Measurements from ENCODE around the gene ARID3C. TPM values are rescaled to one million over a fixed set of nuclear protein-coding genes. Genes with fewer than 3 reads are reported as not detected.

ARID3C gene
- total and polyA plus RNA-seq, 2 donors from 2014 or later: not detected

- no peak overlapping the region for H3K27ac ChIP-seq (ENCODE audit: low read depth in 2 of 2, low read length in 2 of 2)
- H3K4me1 ChIP-seq (ENCODE audit: control insufficient read depth in 2 of 3, insufficient read depth in 2 of 3, low read depth in 1 of 3, low read length in 3 of 3): peaks cover 0 to 2% (median 0%) of the 10 kb centered on the region in 3 donors
- no peaks in the 10 kb centered on the region for H3K36me3 ChIP-seq (ENCODE audit: control insufficient read depth in 2 of 3, insufficient read depth in 3 of 3, low read length in 3 of 3)
- FAIRE-seq (no peak), DNase-seq (no peak)
- no peaks in the 10 kb centered on the region for H3K9me3 ChIP-seq (ENCODE audit: control insufficient read depth in 2 of 3, insufficient read depth in 1 of 3, low read length in 3 of 3)
- H3K4me3 ChIP-seq (ENCODE audit: low read length in 3 of 3): no peak overlapping the region
- intact Hi-C loops (cut with DNase I): no loop called here
- no peak overlapping the region for H3K9ac ChIP-seq (ENCODE audit: low read length in 3 of 3)
- no peak for TF ChIP-seq CTCF (IDR thresholded peaks at IDR 0.05; ENCODE audit: borderline replicate concordance, extremely low read depth, insufficient read depth)
- peaks cover 2% of the 10 kb centered on the region for H3K27me3 ChIP-seq (ENCODE audit: control insufficient read depth, insufficient read depth, low read length)
Measured at GRCh38 chr9:34579808-34580163, 49.1 kb downstream of the ARID3C start.

- H3K9me3 ChIP-seq (ENCODE audit: control insufficient read depth in 2 of 3, insufficient read depth in 1 of 3, low read length in 3 of 3): no peaks in the 10 kb centered on the region
- H3K4me3 ChIP-seq (ENCODE audit: low read length in 3 of 3): no peak overlapping the region
- peaks cover 0 to 2% (median 0%) of the 10 kb centered on the region in 3 donors for H3K4me1 ChIP-seq (ENCODE audit: control insufficient read depth in 2 of 3, insufficient read depth in 2 of 3, low read depth in 1 of 3, low read length in 3 of 3)
- H3K27me3 ChIP-seq (ENCODE audit: control insufficient read depth, insufficient read depth, low read length): peaks cover 2% of the 10 kb centered on the region
- H3K9ac ChIP-seq (ENCODE audit: low read length in 3 of 3): no peak overlapping the region
- intact Hi-C loops (cut with DNase I): no loop called here
- peak in 2 of 5 donors; percentile 52 to 86 for DNase-seq
- H3K36me3 ChIP-seq (ENCODE audit: control insufficient read depth in 2 of 3, insufficient read depth in 3 of 3, low read length in 3 of 3): no peaks in the 10 kb centered on the region
- no peak for TF ChIP-seq CTCF (IDR thresholded peaks at IDR 0.05; ENCODE audit: borderline replicate concordance, extremely low read depth, insufficient read depth)
- no peak for FAIRE-seq
- H3K27ac ChIP-seq (ENCODE audit: low read depth in 2 of 2, low read length in 2 of 2): no peak overlapping the region
Measured at GRCh38 chr9:34579104-34579807, 49.6 kb downstream of the ARID3C start.

- FAIRE-seq: no peak
- H3K27ac ChIP-seq (ENCODE audit: low read depth in 2 of 2, low read length in 2 of 2): no peak overlapping the region
- H3K9me3 ChIP-seq (ENCODE audit: control insufficient read depth in 2 of 3, insufficient read depth in 1 of 3, low read length in 3 of 3): no peaks in the 10 kb centered on the region
- H3K9ac ChIP-seq (ENCODE audit: low read length in 3 of 3): no peak overlapping the region
- H3K4me3 ChIP-seq (ENCODE audit: low read length in 3 of 3): peak overlapping the region in 1 of 3 donors; percentile 14
- peak in 4 of 5 donors; percentile 68 to 88 (median 82) for DNase-seq
- H3K27me3 ChIP-seq (ENCODE audit: control insufficient read depth, insufficient read depth, low read length): peaks cover 2% of the 10 kb centered on the region
- TF ChIP-seq CTCF (IDR thresholded peaks at IDR 0.05; ENCODE audit: borderline replicate concordance, extremely low read depth, insufficient read depth): no peak
- intact Hi-C loops (cut with DNase I): no loop called here
- H3K4me1 ChIP-seq (ENCODE audit: control insufficient read depth in 2 of 3, insufficient read depth in 2 of 3, low read depth in 1 of 3, low read length in 3 of 3): peaks cover 0 to 2% (median 0%) of the 10 kb centered on the region in 3 donors
- H3K36me3 ChIP-seq (ENCODE audit: control insufficient read depth in 2 of 3, insufficient read depth in 3 of 3, low read length in 3 of 3): no peaks in the 10 kb centered on the region
Measured at GRCh38 chr9:34578241-34579103, 50.4 kb downstream of the ARID3C start.

Measured in kidney (tissue), 14 donors.